Cardiac muscle cell (in vitro differentiated cells and primary cell): ENCODE data around the gene PERP. TPM values are rescaled to one million over a fixed set of nuclear protein-coding genes. Genes with fewer than 3 reads are reported as not detected.

ENCODE experiments used
- polyA plus RNA-seq: library from polyadenylated mRNA; unstranded; fragments of >200 nt; fragmentation: Nextera tagmentation; extraction: Ambion mirVana; gene quantifications from 2 replicates; pipeline ENCODE4 v1.2.1, GENCODE V29; 2016
- total RNA-seq: library from RNA; depleted of rRNA; stranded (reverse); fragments of >200 nt; gene quantifications from 2 replicates; pipeline ENCODE4 v1.2.3, GENCODE V29; 2016

The PERP gene
- total and polyA plus RNA-seq, 2 experiments from 2014 or later = 37.2 to 46.7 TPM

Other genes starting within 250 kb of the PERP start
- 7.9 and 12.2 TPM in 2 replicates for gene TNFAIP3, start 240.2 kb downstream of the PERP start, total RNA-seq
- gene TNFAIP3, start 240.2 kb downstream of the PERP start, polyA plus RNA-seq = 7.9 and 11.5 TPM in 2 replicates
- gene ARFGEF3, start 54.5 kb upstream of the PERP start, total RNA-seq = 1.1 TPM in 2 replicates
- 0.11 and 0.43 TPM in 2 replicates for gene ARFGEF3, start 54.5 kb upstream of the PERP start, polyA plus RNA-seq
- gene PBOV1, start 111.1 kb upstream of the PERP start, total RNA-seq = not detected in 2 replicates
- gene PBOV1, start 111.1 kb upstream of the PERP start, polyA plus RNA-seq = not detected in 2 replicates